Measurements from ENCODE around the gene PLPPR3.

PLPPR3 gene

DNA sequence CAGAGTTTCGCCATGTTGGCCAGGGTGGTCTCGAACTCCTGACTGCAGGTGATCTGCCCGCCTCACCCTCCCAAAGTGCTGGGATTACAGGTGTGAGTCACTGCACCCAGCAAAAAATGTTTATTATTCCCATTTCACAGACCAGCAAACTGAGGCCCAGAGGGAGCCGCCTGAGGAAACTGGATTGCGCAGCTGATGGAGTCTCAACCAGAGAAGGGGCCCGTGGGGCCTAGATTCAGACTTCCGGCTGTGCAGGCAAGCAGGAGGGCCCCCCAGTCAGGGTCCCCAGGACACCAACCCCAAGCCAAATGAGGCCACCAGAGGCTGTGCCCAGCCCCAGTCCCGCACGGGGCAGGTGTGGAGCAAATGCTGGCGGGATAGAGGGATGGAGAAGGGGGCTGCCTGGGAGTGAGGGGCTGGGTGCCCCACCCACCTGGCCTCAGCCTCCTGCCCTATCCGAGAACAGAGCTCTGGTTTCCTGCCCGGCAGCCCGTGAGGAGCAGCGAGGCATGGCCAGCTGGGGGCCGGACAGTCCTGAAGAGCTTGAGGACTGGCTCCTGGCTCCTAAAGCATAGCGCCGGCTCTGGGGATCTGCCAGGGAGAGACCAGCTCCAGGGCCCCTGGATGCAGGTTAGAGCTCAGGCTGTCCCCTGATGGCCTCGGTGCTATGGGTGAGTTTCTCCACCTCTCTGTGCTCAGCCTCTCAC is 48.9 kb downstream of the PLPPR3 start:
- DNase-seq (ENCODE audit: low read depth), result no peak

DNA sequence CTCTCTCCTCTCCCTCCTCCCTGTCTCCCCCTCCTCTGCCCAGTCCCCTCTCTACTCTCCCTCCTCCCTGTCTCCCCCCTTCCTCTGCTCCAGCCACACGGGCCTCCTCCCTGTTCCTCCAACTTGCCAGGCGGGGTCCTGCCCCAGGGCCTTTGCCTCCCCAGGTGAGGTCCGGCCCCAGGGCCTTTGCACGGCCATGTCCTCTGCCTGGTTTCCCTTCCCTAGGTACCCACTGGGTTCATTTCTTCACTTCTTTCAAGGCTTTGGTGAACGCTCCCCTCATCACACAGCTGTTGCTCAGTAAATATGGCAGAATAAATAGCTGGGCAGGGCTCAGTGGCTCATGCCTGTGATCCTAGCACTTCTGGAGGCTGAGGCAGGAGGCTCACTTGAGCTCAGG is 49.7 kb downstream of the PLPPR3 start:
- DNase-seq (ENCODE audit: low read depth), result no peak

DNA sequence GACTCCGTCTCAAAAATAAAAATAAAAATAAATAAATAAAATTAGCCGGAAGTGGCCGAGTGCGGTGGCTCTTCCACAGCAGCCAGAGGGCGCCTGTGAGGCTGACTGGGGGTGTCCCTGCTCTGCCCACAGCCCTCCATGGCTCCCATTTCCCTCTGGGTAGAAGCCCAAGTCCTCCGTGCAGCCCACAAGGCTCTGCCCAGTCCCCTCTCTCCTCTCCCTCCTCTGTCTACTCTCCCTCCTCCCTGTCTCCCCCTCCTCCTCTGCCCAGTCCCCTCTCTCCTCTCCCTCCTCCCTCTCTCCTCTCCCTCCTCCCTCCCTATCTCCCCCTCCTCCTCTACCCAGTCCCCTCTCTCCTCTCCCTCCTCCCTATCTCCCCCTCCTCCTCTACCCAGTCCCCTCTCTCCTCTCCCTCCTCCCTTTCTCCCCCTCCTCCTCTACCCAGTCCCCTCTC is 50.4 kb downstream of the PLPPR3 start:
- DNase-seq (ENCODE audit: low read depth), result no peak

DNA sequence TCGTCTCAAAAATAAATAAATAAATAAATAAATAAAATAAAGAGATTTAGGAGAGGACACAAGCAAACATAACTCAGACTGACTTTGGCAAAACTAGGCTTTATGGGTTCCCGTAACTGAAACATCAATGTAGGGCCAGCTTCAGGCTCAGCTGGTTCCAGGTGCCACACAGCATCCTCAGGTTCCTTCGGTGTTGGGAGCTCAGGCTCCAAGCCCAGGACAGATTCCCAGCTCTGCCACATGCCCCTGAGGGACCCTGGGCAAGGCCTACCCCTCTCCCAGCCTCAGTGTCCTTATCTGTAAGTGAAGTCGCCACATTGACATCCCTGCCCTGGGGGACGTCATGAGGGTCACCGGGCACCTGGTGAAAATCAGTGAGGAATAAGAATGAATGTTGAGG is 52.1 kb downstream of the PLPPR3 start:
- DNase-seq (ENCODE audit: low read depth), result no peak

DNA sequence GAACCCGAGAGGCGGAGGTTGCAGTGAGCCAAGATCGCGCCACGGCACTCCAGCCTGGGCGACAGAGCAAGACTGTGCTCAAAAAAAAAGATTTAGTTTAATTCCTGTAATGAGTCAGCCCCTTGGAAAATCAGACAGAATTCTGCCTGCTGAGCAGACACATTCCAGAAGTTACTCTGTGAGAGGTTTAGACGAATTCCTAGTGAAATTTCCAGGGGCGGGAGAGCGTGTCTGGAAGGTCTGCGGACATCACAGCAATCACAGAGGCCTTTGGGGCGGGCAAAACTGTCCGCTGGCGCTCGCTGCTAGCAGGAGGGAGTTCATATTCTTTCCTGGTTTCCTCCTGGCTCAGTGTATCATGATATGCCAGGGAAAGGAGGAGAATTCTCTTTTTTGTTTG is 53.3 kb downstream of the PLPPR3 start:
- peak; percentile 51 for DNase-seq (ENCODE audit: low read depth)

DNA sequence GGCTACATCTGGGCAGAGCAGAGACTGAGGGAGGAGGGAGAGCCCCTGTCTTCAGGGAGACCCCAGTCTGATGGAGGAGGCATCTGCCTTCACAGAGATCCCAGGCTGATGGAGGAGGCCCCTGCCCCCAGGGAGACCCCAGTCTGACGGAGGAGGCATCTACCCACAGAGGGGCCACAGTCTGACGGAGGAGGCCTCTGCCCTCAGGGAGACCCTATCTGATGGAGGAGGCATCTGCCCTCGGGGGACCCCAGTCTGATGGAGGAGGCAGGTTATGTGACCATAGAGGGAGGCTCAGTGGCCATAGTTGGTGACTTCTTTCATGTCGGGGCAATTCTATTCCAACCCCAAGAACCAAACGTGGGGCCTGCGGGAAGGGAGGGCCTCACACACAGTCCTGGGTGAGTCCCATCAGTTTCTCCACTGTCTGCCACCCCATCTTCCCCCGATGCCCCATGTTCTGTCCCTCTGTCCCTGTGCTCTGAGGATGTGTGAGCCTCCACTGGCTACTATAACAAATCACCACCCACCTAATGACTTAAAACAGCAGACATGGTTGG is 56.5 kb downstream of the PLPPR3 start:
- no peak for DNase-seq (ENCODE audit: low read depth)

DNA sequence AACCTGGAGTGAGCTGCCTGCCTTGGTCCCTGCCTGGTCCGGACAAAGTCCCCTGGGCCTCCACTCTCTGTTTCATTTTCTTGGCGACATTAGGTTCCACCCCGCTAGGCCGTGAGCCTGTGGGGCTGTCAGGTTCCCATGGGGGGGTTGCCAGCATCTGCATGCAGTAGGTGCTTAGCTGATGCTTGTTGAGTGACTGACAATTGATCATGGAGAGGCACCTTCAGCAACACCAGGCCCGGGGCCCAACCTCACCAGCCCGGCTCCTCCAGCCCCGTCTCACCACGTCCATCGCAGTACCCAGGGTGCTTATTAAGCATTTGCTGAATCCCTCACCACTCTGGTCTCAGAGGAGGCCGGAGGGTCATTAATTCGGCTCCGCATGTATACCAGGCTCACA is 57.5 kb downstream of the PLPPR3 start:
- no peak for DNase-seq (ENCODE audit: low read depth)

DNA sequence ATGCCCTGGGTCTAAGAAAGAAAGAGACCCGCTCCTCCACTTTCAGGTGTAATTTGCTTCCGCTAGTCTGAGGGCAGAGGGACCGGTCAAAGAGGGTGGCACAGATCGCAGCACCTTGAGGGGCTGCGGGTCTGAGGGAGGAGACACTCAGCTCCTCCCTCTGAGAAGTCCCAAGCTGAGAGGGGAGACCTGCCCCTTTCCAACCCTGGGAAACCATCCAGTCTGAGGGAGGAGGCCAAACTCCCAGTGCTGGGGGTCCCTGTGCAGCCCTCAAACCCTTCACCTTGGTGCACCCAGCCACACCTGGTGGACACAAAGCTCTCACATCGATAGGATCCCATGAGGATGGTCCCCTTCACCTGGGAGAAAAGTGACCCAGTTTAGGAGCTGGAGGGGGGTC is 57.9 kb downstream of the PLPPR3 start:
- no peak for DNase-seq (ENCODE audit: low read depth)

DNA sequence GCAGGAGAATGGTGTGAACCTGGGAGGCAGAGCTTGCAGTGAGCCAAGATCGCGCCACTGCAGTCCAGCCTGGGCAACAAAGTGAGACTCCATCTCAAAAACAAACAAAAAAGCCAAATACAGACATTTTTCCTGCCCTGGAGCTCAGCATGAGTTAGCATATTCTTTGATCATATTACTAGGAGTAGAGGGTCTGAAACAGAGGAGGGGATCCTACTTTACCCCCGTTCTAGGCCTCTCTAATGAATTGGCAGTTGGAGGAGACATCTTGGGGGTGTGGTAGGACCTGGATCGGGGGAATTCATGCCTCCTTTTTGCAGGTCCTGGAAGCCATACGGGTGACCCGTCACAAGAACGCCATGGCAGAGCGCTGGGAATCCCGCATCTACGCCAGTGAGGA is 58.6 kb downstream of the PLPPR3 start:
- DNase-seq (ENCODE audit: low read depth), result no peak
